Coronary artery (tissue), 2 donors: ENCODE results near the gene GDPD5.

Experiments
- DNase-seq: peaks from one replicate; pipeline ENCODE4 v3.0.0-alpha.2; 2017; ENCODE audit warnings: low spot score
- H3K27ac ChIP-seq, 2 donors: fragments of 200-600 bp; sonication (generic); one replicate each; pipeline ENCODE4 v1.5.1; 2016 to 2019
- H3K4me3 ChIP-seq: fragments of 200-600 bp; sonication (generic); 2 replicates; pipeline ENCODE4 v1.5.1; 2016; ENCODE audit warnings: mild to moderate bottlenecking, moderate library complexity
- CTCF ChIP-seq: fragments of 200-600 bp; sonication (generic); IDR thresholded peaks from one replicate; pipeline ENCODE4 v1.5.1; 2019; ENCODE audit warnings: antibody characterized with exemption

Gene GDPD5

DNA sequence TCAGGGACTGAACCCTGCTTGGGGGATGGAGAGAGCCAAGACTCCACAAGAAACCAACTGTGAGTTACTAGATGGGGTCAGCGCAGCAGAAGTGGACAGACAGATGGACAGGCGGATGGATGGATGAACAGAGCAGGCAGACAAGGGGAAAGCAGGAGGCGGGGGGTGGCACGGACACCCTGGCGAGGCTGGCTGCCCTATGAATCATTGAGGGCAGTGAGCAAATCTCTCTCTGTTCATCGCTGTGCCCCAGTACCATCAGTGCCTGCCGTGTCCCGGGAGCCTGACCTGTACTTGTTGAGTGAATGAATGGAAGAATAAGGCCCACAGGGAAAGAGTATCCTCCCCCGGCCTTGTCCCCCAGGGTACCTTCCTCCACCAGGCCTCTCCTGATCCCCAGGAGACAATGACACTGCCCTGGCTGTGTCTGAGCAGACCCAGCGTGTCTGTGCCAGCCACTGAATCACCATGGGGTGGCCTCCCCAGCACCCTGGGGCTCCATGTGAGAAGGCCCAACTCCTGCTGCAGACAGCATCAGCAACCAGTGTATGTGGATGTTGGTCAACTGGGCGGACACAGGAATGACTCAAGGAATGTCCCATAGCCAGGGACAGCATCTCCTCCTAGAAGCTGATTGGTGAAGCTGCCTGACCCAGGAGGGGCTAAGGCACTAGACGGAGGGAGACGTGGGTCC lies 87.6 kb downstream of the GDPD5 start:
- DNase-seq, result no peak
- H3K27ac ChIP-seq, result no peak overlapping the region

GRCh38 chr11:75436806-75437205 lies 88.9 kb downstream of the GDPD5 start:
- TF ChIP-seq CTCF, result no peak
- DNase-seq, result no peak
- no peak overlapping the region for H3K4me3 ChIP-seq
- no peak overlapping the region for H3K27ac ChIP-seq

More for the DNA sequence above, 87.6 kb downstream of the GDPD5 start:
- H3K4me3 ChIP-seq, result no peak overlapping the region
- no peak for TF ChIP-seq CTCF

DNA sequence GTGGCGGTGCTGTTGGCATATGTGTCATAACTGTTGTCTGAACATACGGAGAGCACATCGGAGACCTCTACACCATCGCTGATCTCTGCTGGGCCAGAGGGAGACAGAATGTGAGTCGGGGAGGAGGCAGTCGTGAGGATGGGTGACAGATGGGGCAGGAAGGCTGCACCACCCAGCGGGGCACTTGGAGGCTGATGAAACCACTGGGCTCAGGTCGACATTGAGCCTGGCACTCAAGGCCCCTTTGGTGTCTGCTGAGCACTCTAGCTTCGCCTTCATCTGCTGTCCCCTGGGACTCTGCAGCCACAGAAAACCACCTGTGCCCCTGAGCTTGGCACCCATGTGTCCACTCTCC lies 90.2 kb downstream of the GDPD5 start:
- TF ChIP-seq CTCF, result no peak
- DNase-seq, result no peak
- Histone ChIP-seq H3K4me3 (no peak overlapping the region), H3K27ac (no peak overlapping the region)

GRCh38 chr11:75434886-75435570 lies 90.7 kb downstream of the GDPD5 start:
- no peak for TF ChIP-seq CTCF
- no peak overlapping the region for H3K27ac ChIP-seq
- no peak for DNase-seq
- no peak overlapping the region for H3K4me3 ChIP-seq

GRCh38 chr11:75434051-75434450 lies 91.7 kb downstream of the GDPD5 start:
- DNase-seq, result no peak
- H3K27ac ChIP-seq, result no peak overlapping the region
- no peak for TF ChIP-seq CTCF
- no peak overlapping the region for H3K4me3 ChIP-seq

DNA sequence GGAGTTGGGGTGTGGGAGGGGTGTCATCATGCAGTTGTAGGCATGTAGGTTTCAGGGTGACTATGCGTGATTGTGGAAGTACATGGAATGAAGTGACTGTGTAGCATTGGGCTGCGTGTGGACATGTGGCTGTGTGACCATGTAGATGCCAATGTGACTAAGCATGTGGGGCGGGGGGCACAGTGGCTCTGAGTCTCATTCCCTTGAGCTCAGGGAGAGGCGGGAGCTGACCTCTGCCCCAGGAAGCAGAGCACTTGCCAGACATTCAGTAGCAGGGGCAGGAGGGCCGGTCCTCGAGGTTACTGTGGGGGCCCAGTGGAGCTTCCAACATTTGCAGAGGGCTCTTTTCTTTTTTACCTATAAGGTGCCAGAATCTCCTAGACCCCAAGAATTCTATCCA lies 92.3 kb downstream of the GDPD5 start:
- no peak for TF ChIP-seq CTCF
- Histone ChIP-seq H3K4me3 (no peak overlapping the region), H3K27ac (peak overlapping the region in 1 of 2 donors; percentile 22)
- DNase-seq, result no peak

- no peak for TF ChIP-seq CTCF
Measured at GRCh38 chr11:75432911-75433321, 92.8 kb downstream of the GDPD5 start, which contains the start of gene KLHL35. KLHL35 (minus strand) TSS chr11:75433203; CDS start chr11:75430629, 2,574 bp downstream.

More at GRCh38 chr11:75432911-75433321, 92.8 kb downstream of the GDPD5 start, which contains the start of gene KLHL35:
- no peak for DNase-seq
- H3K27ac ChIP-seq, result peak within 1 kb of the TSS in 1 of 2 donors; percentile 22
- H3K4me3 ChIP-seq, result no peak within 1 kb of the TSS
